IMR-90 (cell line): ENCODE results near the gene LSM2. TPM values are rescaled to one million over a fixed set of nuclear protein-coding genes. Genes with fewer than 3 reads are reported as not detected.

Experiments used
- ATAC-seq: fragments of 200-7000 bp; cut with Tn5 transposase; 2 replicates; pipeline ENCODE4 v1.9.1; 2020; ENCODE audit warnings: low read depth, mild to moderate bottlenecking, moderate library complexity
- BruUV-seq: library from RNA; stranded (reverse); fragments of 400-500 nt; replicated peaks from 2 replicates; lab custom pipeline; 2021; lab: Mats Ljungman, UMichigan
- CTCF ChIA-PET: fragments of 300-600 bp; formaldehyde crosslinking; extraction: SDS; loops from one replicate; lab custom pipeline; 2021; ENCODE audit warnings: antibody characterized with exemption; lab: Yijun Ruan, JAX
- POLR2A ChIA-PET: fragments of 300-600 bp; sonication (Branson Sonifier 250); formaldehyde crosslinking; loops from one replicate; lab custom pipeline; 2022; ENCODE audit warnings: antibody characterized with exemption; ENCODE audit not compliant: unreplicated experiment; lab: Charles Lee
- DNase-seq: peaks from one replicate; pipeline ENCODE4 v3.0.0; 2013
- H2AFZ ChIP-seq: replicated peaks from 2 replicates; pipeline ENCODE3; 2013; ENCODE audit warnings: low read length, mild to moderate bottlenecking; ENCODE audit not compliant: poor library complexity
- H2AK5ac ChIP-seq: 2 replicates; pipeline ENCODE4 v1.6.1; 2013; ENCODE audit warnings: low read depth, low read length, inconsistent platforms
- H2AK9ac ChIP-seq: replicated peaks from 2 replicates; pipeline ENCODE3; 2013; ENCODE audit warnings: mild to moderate bottlenecking, low read depth, low read length, moderate library complexity; ENCODE audit not compliant: poor library complexity
- H2BK120ac ChIP-seq: 2 replicates; pipeline ENCODE4 v1.6.1; 2013; ENCODE audit warnings: low read depth, low read length, inconsistent platforms
- H2BK15ac ChIP-seq: 3 replicates; pipeline ENCODE4 v1.6.1; 2013; ENCODE audit warnings: low read depth, low read length, inconsistent platforms
- H2BK20ac ChIP-seq: 2 replicates; pipeline ENCODE4 v1.6.1; 2013; ENCODE audit warnings: low read depth, mild to moderate bottlenecking, inconsistent platforms, low read length, moderate library complexity
- H2BK5ac ChIP-seq: 2 replicates; pipeline ENCODE4 v1.6.1; 2013; ENCODE audit warnings: mild to moderate bottlenecking, low read depth, low read length, inconsistent platforms; ENCODE audit not compliant: poor library complexity, severe bottlenecking
- H3K14ac ChIP-seq: replicated peaks from 2 replicates; pipeline ENCODE4 v1.6.1; 2013; ENCODE audit warnings: low read depth, low read length, inconsistent platforms
- H3K18ac ChIP-seq: 2 replicates; pipeline ENCODE4 v1.6.1; 2013; ENCODE audit warnings: low read depth, low read length, control low read depth
- H3K23ac ChIP-seq: 2 replicates; pipeline ENCODE4 v1.6.1; 2013; ENCODE audit warnings: low read depth, low read length, inconsistent platforms
- H3K27ac ChIP-seq: 2 replicates; pipeline ENCODE4 v1.5.1; 2013; ENCODE audit warnings: mild to moderate bottlenecking, control low read depth, low read length; ENCODE audit not compliant: insufficient read depth
- H3K27me3 ChIP-seq: 2 replicates; pipeline ENCODE4 v1.6.1; 2013; ENCODE audit warnings: low read length; ENCODE audit not compliant: control insufficient read depth, insufficient read depth
- H3K36me3 ChIP-seq: 2 replicates; pipeline ENCODE4 v1.6.1; 2013; ENCODE audit warnings: low read length, mixed read lengths; ENCODE audit not compliant: control insufficient read depth, insufficient read depth
- H3K4ac ChIP-seq: 2 replicates; pipeline ENCODE4 v1.6.1; 2013; ENCODE audit warnings: low read depth, low read length, inconsistent platforms
- H3K4me1 ChIP-seq: 2 replicates; pipeline ENCODE4 v1.6.1; 2013; ENCODE audit warnings: low read length, mixed read lengths; ENCODE audit not compliant: control insufficient read depth, insufficient read depth
- H3K4me2 ChIP-seq: 2 replicates; pipeline ENCODE4 v1.6.1; 2013; ENCODE audit warnings: low read depth, mild to moderate bottlenecking, control low read depth, low read length, moderate library complexity
- H3K4me3 ChIP-seq: 2 replicates; pipeline ENCODE4 v1.5.1; 2013; ENCODE audit warnings: low read depth, mild to moderate bottlenecking, control low read depth, low read length, moderate library complexity; ENCODE audit not compliant: insufficient read depth
- H3K56ac ChIP-seq: 2 replicates; pipeline ENCODE4 v1.6.1; 2013; ENCODE audit warnings: low read length, inconsistent platforms; ENCODE audit not compliant: insufficient read depth; ENCODE audit errors: extremely low read depth
- H3K79me1 ChIP-seq, 2 experiments: 2 replicates each; pipeline ENCODE4 v1.6.1; 2013; ENCODE audit warnings: low read length in 2 of 2, inconsistent platforms in 1 of 2, low read depth in 1 of 2
- H3K9ac ChIP-seq: 2 replicates; pipeline ENCODE4 v1.6.1; 2013; ENCODE audit warnings: low read depth, low read length, control low read depth
- H3K9me1 ChIP-seq: 2 replicates; pipeline ENCODE4 v1.6.1; 2013; ENCODE audit warnings: low read length, inconsistent platforms; ENCODE audit not compliant: insufficient read depth
- H3K9me3 ChIP-seq: 2 replicates; pipeline ENCODE4 v1.6.1; 2013; ENCODE audit warnings: low read length; ENCODE audit not compliant: control insufficient read depth, insufficient read depth
- H4K20me1 ChIP-seq: 2 replicates; pipeline ENCODE4 v1.6.1; 2013; ENCODE audit warnings: low read length, inconsistent platforms; ENCODE audit not compliant: insufficient read depth
- H4K5ac ChIP-seq: 2 replicates; pipeline ENCODE4 v1.6.1; 2013; ENCODE audit warnings: mild to moderate bottlenecking, low read depth, low read length, control low read depth
- H4K8ac ChIP-seq, 2 experiments: 2 replicates each; pipeline ENCODE4 v1.6.1; 2013; ENCODE audit warnings: low read depth in 2 of 2, low read length in 2 of 2, control low read depth in 1 of 2, inconsistent platforms in 1 of 2
- H4K91ac ChIP-seq: 2 replicates; pipeline ENCODE4 v1.6.1; 2013; ENCODE audit warnings: low read depth, low read length, inconsistent platforms; ENCODE audit not compliant: insufficient read depth
- BHLHE40 ChIP-seq: fragments of 150-350 bp; IDR thresholded peaks from 2 replicates; pipeline ENCODE4 v1.6.1; 2016; ENCODE audit warnings: mild to moderate bottlenecking, low read depth, low read length
- CEBPB ChIP-seq: IDR thresholded peaks from 2 replicates; pipeline ENCODE4 v1.6.1; 2012; ENCODE audit warnings: low read depth, low read length, improper control_type of control experiment
- MAFK ChIP-seq: IDR thresholded peaks from 2 replicates; pipeline ENCODE4 v1.6.1; 2012; ENCODE audit warnings: low read depth, low read length, improper control_type of control experiment
- MAZ ChIP-seq: IDR thresholded peaks from 2 replicates; pipeline ENCODE4 v1.6.1; 2012; ENCODE audit warnings: low read depth, mild to moderate bottlenecking, low read length, improper control_type of control experiment, moderate library complexity, borderline replicate concordance
- MXI1 ChIP-seq: IDR thresholded peaks from 2 replicates; pipeline ENCODE4 v1.6.1; 2012; ENCODE audit warnings: low read depth, mild to moderate bottlenecking, low read length, moderate library complexity, borderline replicate concordance
- NFE2L2 ChIP-seq: fragments of 150-350 bp; IDR thresholded peaks from 2 replicates; pipeline ENCODE4 v1.6.1; 2016; ENCODE audit warnings: low read depth, mild to moderate bottlenecking, low read length
- POLR2A ChIP-seq: IDR thresholded peaks from 2 replicates; pipeline ENCODE4 v1.6.1; 2012; ENCODE audit warnings: mild to moderate bottlenecking, low read depth, low read length
- RAD21 ChIP-seq: IDR thresholded peaks from 2 replicates; pipeline ENCODE4 v1.6.1; 2012; ENCODE audit warnings: low read length, improper control_type of control experiment
- RFX5 ChIP-seq: IDR thresholded peaks from 2 replicates; pipeline ENCODE4 v1.8.0; 2012; ENCODE audit warnings: low read depth, mild to moderate bottlenecking, low read length, moderate library complexity
- SMC3 ChIP-seq: fragments of 150-350 bp; IDR thresholded peaks from 2 replicates; pipeline ENCODE4 v1.6.1; 2016; ENCODE audit warnings: low read depth, mild to moderate bottlenecking, antibody characterized with exemption, low read length, moderate library complexity
- WGBS, 2 experiments: methylation state at CpG; one replicate each; pipeline versions ENCODE4 v1.1.5 to v1.1.7; 2013; ENCODE audit warnings: missing lambda C conversion rate in 2 of 2; ENCODE audit not compliant: insufficient read length in 1 of 2; ENCODE audit errors: extremely low coverage in 2 of 2; 5-methylcytosine and 5-hydroxymethylcytosine counted together
- dilution Hi-C: fragments of 300-500 bp; cut with HindIII; formaldehyde crosslinking; loops from one replicate; pipeline ENCODE4 v1.14.3; 2018; ENCODE audit warnings: low sequenced_read_pairs; ENCODE audit not compliant: unreplicated experiment
- in situ Hi-C: fragments of 300-500 bp; cut with MboI; formaldehyde crosslinking; loops from 3 replicates; pipeline ENCODE4 v1.14.3; 2019; ENCODE audit warnings: low sequenced_read_pairs, inconsistent platforms, mixed read lengths
- intact Hi-C: fragments of 100-400 bp; cut with micrococcal nuclease; formaldehyde crosslinking; loops from 2 replicates; pipeline ENCODE4 v1.10.0; 2022
- polyA plus RNA-seq, 3 experiments: library from polyadenylated mRNA; depleted of rRNA; stranded (reverse); fragments of >200 nt; gene quantifications; 2 replicates each; pipeline ENCODE4 v1.2.3, GENCODE V29; 2012; ENCODE audit warnings: low replicate concordance in 1 of 3
- total RNA-seq: library from RNA; depleted of rRNA; stranded (reverse); fragments of >200 nt; gene quantifications from 2 replicates; pipeline ENCODE4 v1.2.3, GENCODE V29; 2012
- TF ChIP-seq, protein P1 (sequence below): conservative IDR thresholded peaks from 2 replicates; pipeline ENCODE4 v1.5.1; 2012; ENCODE audit warnings: mild to moderate bottlenecking, low read depth, low read length, improper control_type of control experiment
- TF ChIP-seq, protein P2 (sequence below): fragments of 150-350 bp; IDR thresholded peaks from 2 replicates; pipeline ENCODE4 v1.6.1; 2016; ENCODE audit warnings: low read depth, mild to moderate bottlenecking, low read length, moderate library complexity, borderline replicate concordance
- TF ChIP-seq, protein P3 (sequence below): fragments of 150-350 bp; IDR thresholded peaks from 2 replicates; pipeline ENCODE4 v1.6.1; 2017; ENCODE audit warnings: mild to moderate bottlenecking, antibody characterized with exemption, low read length, low read depth

Gene LSM2
- total and polyA plus RNA-seq, 2 of the 4 experiments (the other 2 are of a cell fraction), result 56.3 to 61.0 TPM

DNA sequence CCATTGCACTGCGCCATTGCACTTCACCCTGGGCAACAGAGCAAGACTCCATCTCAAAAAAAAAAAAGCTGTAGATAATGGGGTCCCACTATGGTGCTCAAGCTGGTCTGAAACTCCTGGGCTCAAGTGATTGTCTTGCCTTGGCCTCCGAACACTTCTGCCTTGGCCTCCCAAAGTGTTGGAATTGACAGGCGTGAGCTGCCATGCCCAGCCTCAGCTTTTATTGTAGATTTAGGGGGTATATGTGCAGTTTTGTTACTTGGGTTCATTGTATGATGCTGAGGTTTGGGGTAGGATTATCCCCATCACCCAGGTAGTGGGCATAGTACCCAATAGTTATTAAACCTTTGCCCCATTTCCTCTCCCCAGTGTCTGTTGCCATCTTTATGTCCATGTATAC is 32.2 kb upstream of the LSM2 start:
- ChIA-PET CTCF (no interaction called here), POLR2A (interaction anchor here (0.6 to 0.9 kb wide), 2 partner anchors 24 to 216 kb away, joined by 3 to 4 read pairs; partner anchors contain the start of gene NEU1)
- Histone ChIP-seq H3K4ac (no peak overlapping the region), H3K4me2 (no peak overlapping the region), H3K18ac (no peak overlapping the region), H3K4me1 (peaks cover 11% of the 10 kb centered on the region), H3K9me3 (no peaks in the 10 kb centered on the region), H2AK9ac (no peak overlapping the region), H4K5ac (no peak overlapping the region), H3K14ac (no peak overlapping the region), H2BK15ac (no peak overlapping the region), H3K79me1 (peaks cover 22 to 43% of the 10 kb centered on the region in 2 experiments; a peak in 3 of 4 replicates), H2BK120ac (no peak overlapping the region), H2AK5ac (no peak overlapping the region), H3K27ac (no peak overlapping the region), H2BK5ac (no peak overlapping the region), H4K20me1 (peaks cover 55% of the 10 kb centered on the region), H3K56ac (no peak overlapping the region), H3K27me3 (no peaks in the 10 kb centered on the region), H4K91ac (no peak overlapping the region), H2AFZ (no peak overlapping the region), H3K4me3 (no peak overlapping the region), H3K36me3 (peaks cover 43% of the 10 kb centered on the region), H2BK20ac (no peak overlapping the region), H3K23ac (no peak overlapping the region), H4K8ac (no peak overlapping the region), H3K9ac (no peak overlapping the region), H3K9me1 (peaks cover 7% of the 10 kb centered on the region)
- dilution Hi-C loops, result no loop called here
- in situ Hi-C loops, result loop anchor here (10.0 kb wide), 2 partner anchors 154 to 294 kb away; partner anchors contain the start of genes ATP6V1G2, DDX39B, LY6G5C and NFKBIL1
- TF ChIP-seq MAZ, result no peak
- TF ChIP-seq, protein P1, sequence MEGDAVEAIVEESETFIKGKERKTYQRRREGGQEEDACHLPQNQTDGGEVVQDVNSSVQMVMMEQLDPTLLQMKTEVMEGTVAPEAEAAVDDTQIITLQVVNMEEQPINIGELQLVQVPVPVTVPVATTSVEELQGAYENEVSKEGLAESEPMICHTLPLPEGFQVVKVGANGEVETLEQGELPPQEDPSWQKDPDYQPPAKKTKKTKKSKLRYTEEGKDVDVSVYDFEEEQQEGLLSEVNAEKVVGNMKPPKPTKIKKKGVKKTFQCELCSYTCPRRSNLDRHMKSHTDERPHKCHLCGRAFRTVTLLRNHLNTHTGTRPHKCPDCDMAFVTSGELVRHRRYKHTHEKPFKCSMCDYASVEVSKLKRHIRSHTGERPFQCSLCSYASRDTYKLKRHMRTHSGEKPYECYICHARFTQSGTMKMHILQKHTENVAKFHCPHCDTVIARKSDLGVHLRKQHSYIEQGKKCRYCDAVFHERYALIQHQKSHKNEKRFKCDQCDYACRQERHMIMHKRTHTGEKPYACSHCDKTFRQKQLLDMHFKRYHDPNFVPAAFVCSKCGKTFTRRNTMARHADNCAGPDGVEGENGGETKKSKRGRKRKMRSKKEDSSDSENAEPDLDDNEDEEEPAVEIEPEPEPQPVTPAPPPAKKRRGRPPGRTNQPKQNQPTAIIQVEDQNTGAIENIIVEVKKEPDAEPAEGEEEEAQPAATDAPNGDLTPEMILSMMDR, result no peak
- no peak for TF ChIP-seq NFE2L2
- TF ChIP-seq BHLHE40, result no peak
- no peak for TF ChIP-seq CEBPB
- no peak for TF ChIP-seq RAD21
- TF ChIP-seq MXI1, result no peak
- no peak for TF ChIP-seq POLR2A
- TF ChIP-seq MAFK, result no peak
- no peak for TF ChIP-seq SMC3
- no peak for TF ChIP-seq RFX5
- TF ChIP-seq, protein P2, sequence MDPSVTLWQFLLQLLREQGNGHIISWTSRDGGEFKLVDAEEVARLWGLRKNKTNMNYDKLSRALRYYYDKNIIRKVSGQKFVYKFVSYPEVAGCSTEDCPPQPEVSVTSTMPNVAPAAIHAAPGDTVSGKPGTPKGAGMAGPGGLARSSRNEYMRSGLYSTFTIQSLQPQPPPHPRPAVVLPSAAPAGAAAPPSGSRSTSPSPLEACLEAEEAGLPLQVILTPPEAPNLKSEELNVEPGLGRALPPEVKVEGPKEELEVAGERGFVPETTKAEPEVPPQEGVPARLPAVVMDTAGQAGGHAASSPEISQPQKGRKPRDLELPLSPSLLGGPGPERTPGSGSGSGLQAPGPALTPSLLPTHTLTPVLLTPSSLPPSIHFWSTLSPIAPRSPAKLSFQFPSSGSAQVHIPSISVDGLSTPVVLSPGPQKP, result no peak
- TF ChIP-seq, protein P3, sequence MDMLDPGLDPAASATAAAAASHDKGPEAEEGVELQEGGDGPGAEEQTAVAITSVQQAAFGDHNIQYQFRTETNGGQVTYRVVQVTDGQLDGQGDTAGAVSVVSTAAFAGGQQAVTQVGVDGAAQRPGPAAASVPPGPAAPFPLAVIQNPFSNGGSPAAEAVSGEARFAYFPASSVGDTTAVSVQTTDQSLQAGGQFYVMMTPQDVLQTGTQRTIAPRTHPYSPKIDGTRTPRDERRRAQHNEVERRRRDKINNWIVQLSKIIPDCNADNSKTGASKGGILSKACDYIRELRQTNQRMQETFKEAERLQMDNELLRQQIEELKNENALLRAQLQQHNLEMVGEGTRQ, result no peak
- no peak for DNase-seq
- no peak for ATAC-seq
- intact Hi-C loops, result no loop called here
- 100% methylated on average over 1 of the region's 3 CpGs; no CpG with 5 or more reads in 1 of the 2 experiments for WGBS, 2 experiments
- BruUV-seq, result no TSS peak
